22Rv1 (cell line): Measurements from ENCODE around the gene GALR1.
"Not testable (repeated sequence)": the region's sequence is repeated elsewhere in the genome, so short reads cannot be mapped to it uniquely, and the experiment has no call there.

Source experiments
- H3K27ac ChIP-seq: fragments of 450-650 bp; 2 replicates; pipeline ENCODE4 v1.5.1; 2017
- CTCF ChIP-seq: fragments of 450-650 bp; IDR thresholded peaks from 2 replicates; pipeline ENCODE4 v1.5.1; 2017; ENCODE audit warnings: mild to moderate bottlenecking
- ZFX ChIP-seq: fragments of 450-650 bp; IDR thresholded peaks from 2 replicates; pipeline ENCODE4 v1.6.1; 2017; ENCODE audit warnings: antibody characterized with exemption, borderline replicate concordance

The GALR1 gene

DNA sequence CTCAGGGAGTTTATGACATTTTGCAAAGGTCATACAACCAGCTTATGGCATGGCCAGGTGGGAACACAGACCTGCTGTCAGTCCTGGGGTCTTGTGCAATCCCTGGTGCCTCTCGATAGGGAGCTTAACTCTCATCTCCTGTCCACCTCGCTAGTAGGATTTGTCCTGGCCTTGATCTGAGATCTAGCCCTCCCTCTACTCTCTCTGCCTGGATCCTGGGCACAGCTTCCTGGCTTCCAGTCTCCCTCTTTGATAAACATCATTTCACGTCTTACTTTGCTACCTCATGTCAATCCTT lies 13.8 kb downstream of the GALR1 start:
- peak overlapping the region; percentile 60 for H3K27ac ChIP-seq
- TF ChIP-seq ZFX: no peak
- TF ChIP-seq CTCF: no peak

DNA sequence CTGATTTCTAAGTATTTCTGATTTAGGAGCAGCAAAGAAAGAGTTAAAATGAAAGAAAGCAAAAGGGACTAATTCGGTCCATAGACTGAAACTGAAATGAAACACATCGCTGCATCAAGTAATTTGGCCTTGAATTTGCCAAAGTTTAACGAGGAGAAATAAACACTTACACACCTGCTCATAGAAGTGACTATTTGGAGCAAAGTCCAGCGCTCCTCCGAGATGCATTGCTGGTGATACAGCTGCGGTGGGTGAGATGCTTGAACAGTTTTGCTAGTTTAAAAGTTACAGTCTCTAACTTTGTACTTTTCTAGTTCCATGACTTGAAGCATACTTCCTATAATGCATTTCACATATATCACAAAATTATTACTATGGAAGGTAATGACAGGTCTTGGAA lies 18.3 kb downstream of the GALR1 start:
- H3K27ac ChIP-seq: no peak overlapping the region
- TF ChIP-seq ZFX (no peak), CTCF (no peak)

- no peak for TF ChIP-seq ZFX
- TF ChIP-seq CTCF: no peak
- no peak overlapping the region for H3K27ac ChIP-seq
Measured at GRCh38 chr18:77268456-77268855, 18.8 kb downstream of the GALR1 start.

GRCh38 chr18:77271576-77272481 lies 22.2 kb downstream of the GALR1 start:
- no peak overlapping the region for H3K27ac ChIP-seq

DNA sequence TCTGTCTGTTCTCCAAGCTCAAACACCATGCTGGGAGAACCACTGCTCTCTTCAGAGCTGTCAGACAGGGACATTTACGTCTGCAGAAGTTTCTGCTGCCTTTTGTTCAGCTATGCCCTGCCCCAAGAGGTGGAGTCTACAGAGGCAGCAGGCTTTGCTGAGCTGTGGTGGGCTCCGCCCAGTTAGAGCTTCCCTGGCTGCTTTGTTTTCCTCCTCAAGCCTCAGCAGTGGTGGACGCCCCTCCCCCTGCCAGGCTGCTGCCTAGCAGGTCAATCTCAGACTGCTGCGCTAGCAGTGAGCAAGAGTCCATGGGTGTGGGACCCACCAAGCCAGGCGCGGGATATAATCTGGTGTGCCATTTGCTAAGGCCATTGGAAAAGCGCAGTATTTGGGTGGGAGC lies 41.2 kb downstream of the GALR1 start:
- H3K27ac ChIP-seq: not testable (repeated sequence)

More at GRCh38 chr18:77271576-77272481, 22.2 kb downstream of the GALR1 start:
- TF ChIP-seq CTCF (no peak), ZFX (no peak)

GRCh38 chr18:77298172-77298571 lies 48.5 kb downstream of the GALR1 start:
- TF ChIP-seq CTCF (no peak), ZFX (no peak)
- H3K27ac ChIP-seq: no peak overlapping the region

GRCh38 chr18:77299706-77300105 lies 50.1 kb downstream of the GALR1 start:
- H3K27ac ChIP-seq: no peak overlapping the region
- TF ChIP-seq ZFX: no peak
- no peak for TF ChIP-seq CTCF

DNA sequence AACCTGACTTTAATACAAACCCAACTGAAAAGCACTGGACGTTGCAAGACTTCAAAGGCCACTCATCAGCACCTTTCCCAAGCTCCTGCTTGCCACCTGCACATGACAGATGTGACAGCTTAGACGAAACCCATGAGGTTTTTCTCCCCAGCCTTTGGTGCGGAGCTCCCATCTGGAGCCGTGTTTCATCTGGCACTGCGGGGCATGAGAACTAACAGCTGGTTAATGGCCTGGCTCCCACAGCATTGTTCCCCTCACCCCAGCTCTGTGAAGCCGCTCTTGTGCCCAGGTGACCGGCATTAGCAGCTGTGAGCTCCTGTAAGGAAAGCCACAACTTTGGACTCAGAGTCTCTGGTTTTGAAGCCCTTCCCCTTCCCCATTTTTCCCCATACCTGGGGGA lies 50.9 kb downstream of the GALR1 start:
- TF ChIP-seq ZFX (no peak), CTCF (no peak)
- H3K27ac ChIP-seq: no peak overlapping the region
